ENCODE data around the gene CYP2A7.
"Not testable (repeated sequence)": the region's sequence is repeated elsewhere in the genome, so short reads cannot be mapped to it uniquely, and the experiment has no call there.

DNA sequence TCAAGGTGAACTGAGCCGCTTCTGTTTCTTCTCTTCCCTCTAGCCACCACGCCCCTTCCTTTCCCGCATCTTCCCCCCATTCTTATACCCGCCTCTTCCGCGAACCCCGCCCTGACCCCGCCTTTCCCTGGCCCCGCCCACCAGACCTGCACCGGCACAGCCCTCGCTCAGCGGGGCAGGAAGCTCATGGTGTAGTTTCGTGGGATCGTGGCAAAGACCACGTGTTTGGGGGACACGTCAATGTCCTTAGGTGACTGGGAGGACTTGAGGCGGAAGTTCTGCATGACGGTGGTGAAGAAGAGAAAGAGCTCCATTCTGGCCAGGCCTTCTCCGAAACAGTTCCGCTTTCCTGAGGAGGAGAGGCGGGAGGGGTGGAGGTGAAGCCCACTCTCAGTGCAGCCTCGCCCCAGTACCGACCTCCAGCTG lies 6.5 kb downstream of the CYP2A7 start:
- TF ChIP-seq, protein P1, sequence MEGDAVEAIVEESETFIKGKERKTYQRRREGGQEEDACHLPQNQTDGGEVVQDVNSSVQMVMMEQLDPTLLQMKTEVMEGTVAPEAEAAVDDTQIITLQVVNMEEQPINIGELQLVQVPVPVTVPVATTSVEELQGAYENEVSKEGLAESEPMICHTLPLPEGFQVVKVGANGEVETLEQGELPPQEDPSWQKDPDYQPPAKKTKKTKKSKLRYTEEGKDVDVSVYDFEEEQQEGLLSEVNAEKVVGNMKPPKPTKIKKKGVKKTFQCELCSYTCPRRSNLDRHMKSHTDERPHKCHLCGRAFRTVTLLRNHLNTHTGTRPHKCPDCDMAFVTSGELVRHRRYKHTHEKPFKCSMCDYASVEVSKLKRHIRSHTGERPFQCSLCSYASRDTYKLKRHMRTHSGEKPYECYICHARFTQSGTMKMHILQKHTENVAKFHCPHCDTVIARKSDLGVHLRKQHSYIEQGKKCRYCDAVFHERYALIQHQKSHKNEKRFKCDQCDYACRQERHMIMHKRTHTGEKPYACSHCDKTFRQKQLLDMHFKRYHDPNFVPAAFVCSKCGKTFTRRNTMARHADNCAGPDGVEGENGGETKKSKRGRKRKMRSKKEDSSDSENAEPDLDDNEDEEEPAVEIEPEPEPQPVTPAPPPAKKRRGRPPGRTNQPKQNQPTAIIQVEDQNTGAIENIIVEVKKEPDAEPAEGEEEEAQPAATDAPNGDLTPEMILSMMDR (IDR thresholded peaks at IDR 0.05; ENCODE audit: control extremely low read depth in 1 of 3, insufficient read depth in 1 of 3, low read depth in 1 of 3, low read length in 3 of 3): not testable (repeated sequence)
- TF ChIP-seq HDAC2 (IDR thresholded peaks at IDR 0.05; ENCODE audit: borderline replicate concordance in 1 of 2, low read depth in 2 of 2, low read length in 2 of 2); POU5F1 (IDR thresholded peaks at IDR 0.05; ENCODE audit: low read depth, low read length); GABPA (IDR thresholded peaks at IDR 0.05; ENCODE audit: borderline replicate concordance, insufficient read depth, low read length); POLR2A (IDR thresholded peaks at IDR 0.05; ENCODE audit: control extremely low read depth in 1 of 2, low read depth in 2 of 2, low read length in 2 of 2); EZH2 (IDR thresholded peaks at IDR 0.05; ENCODE audit: low read depth, low read length, severe bottlenecking); CBX5 (IDR thresholded peaks at IDR 0.05; ENCODE audit: low read depth, low read length); RFX5 (IDR thresholded peaks at IDR 0.05; ENCODE audit: borderline replicate concordance, low read depth, low read length); TCF12 (IDR thresholded peaks at IDR 0.05; ENCODE audit: low read depth, low read length); ZNF274 (IDR thresholded peaks at IDR 0.05; ENCODE audit: borderline replicate concordance, extremely low read depth, low read length): not testable (repeated sequence)
- TF ChIP-seq, protein P2, sequence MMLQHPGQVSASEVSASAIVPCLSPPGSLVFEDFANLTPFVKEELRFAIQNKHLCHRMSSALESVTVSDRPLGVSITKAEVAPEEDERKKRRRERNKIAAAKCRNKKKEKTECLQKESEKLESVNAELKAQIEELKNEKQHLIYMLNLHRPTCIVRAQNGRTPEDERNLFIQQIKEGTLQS (IDR thresholded peaks at IDR 0.05; ENCODE audit: insufficient read depth, low read depth, low read length): not testable (repeated sequence)
- TF ChIP-seq, protein P3, sequence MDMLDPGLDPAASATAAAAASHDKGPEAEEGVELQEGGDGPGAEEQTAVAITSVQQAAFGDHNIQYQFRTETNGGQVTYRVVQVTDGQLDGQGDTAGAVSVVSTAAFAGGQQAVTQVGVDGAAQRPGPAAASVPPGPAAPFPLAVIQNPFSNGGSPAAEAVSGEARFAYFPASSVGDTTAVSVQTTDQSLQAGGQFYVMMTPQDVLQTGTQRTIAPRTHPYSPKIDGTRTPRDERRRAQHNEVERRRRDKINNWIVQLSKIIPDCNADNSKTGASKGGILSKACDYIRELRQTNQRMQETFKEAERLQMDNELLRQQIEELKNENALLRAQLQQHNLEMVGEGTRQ (IDR thresholded peaks at IDR 0.05; ENCODE audit: low read length): not testable (repeated sequence)
